CD4-positive, alpha-beta T cell treated with Interleukin-21 for 1 hour (primary cell): Measurements from ENCODE around the gene PCSK5.
"Not testable (repeated sequence)": the region's sequence is repeated elsewhere in the genome, so short reads cannot be mapped to it uniquely, and the experiment has no call there.

Source experiments
- DNase-seq: peaks from one replicate; pipeline ENCODE4 v3.0.0-alpha.2; 2020

Gene PCSK5

GRCh38 chr9:75890472-75891276, at the start of gene PCSK5:
Gene PCSK5, plus strand, starts transcription at chr9:75890673. Its CDS starts 509 bp downstream, at chr9:75891182.
- peak; percentile 85 for DNase-seq

GRCh38 chr9:75844321-75844720, 46.2 kb upstream of the PCSK5 start:
- no peak for DNase-seq

DNA sequence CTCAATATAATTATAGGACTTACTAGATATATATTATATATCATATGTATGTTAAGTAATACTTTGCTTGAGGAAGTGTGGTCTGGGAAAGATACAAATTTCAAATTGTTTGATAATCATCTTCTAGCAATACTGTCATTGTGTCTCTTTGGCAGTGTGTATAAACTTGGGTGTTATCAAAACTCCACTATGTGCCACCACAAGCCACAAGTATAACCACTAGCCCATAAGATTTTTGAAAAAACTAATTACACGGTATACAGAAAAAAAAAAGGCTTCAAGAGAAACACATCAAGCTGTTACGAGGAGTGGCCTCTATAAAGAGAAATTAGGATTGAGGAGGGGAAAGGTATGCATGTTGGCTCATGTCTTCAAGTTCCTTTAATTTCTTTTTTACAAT, 44.7 kb upstream of the PCSK5 start:
- DNase-seq: no peak

- no peak for DNase-seq
Measured at GRCh38 chr9:75847085-75847484, 43.4 kb upstream of the PCSK5 start.

- no peak for DNase-seq
Measured at GRCh38 chr9:75850459-75851200, 39.8 kb upstream of the PCSK5 start.

GRCh38 chr9:75851917-75852316, 38.6 kb upstream of the PCSK5 start:
- no peak for DNase-seq

DNA sequence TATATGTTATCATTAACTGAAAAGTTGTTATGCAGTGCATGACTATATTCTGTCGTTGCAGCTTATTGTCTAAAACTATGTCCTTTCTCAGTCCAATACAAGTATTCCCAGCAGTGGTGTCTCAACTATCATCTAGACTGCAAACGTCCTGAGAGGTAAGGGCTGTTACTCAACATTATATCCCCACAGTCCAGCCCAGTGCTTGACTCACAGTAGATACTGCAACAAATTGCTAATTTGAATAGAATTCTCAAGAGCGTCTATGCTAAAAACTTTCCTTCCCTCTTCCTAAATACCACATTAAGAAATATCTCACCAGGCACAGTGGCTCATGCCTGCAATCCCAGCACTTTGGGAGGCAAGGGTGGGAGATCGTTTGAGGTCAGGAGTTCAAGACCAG, 37.7 kb upstream of the PCSK5 start:
- no peak for DNase-seq

DNA sequence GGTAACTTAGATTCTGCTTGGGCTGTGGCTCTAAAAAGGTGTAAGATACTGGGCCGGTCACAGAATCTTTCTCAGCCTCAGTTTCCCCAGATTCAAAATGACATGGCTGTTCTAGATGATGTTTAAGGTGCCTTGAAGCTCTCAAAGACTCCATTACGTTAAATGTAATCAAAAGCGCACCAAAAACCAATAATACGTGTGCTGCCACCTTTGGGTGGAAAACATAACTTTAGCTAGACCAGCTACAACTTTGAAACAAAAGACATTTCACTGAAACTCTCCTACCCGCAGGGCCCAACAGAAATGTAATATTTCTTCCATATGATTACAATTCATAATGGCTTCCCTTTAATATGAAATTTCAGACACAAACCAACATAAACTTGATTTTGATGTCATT, 35.0 kb upstream of the PCSK5 start:
- no peak for DNase-seq

GRCh38 chr9:75858497-75859092, 31.9 kb upstream of the PCSK5 start:
- DNase-seq: no peak

DNA sequence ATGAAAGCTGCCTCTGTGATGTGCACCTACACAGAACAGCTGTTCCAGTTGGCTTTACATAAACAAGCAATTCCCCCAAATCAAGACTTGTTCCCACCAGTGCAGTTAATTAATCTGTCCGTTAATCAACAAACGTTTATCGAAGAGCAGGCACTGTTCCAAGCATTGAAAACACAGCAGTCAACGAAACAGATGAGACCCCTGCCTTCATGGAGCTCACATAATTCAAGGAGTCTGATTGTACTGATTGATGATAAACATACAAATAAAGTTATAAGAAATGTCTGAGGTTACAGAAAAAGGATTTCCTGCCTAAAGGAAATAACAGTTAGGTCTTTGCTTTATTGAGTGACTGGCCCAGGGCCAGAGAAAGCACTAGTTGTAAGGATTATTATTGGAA, 26.2 kb upstream of the PCSK5 start:
- no peak for DNase-seq

GRCh38 chr9:75866273-75866871, 24.1 kb upstream of the PCSK5 start:
- peak; percentile 52 for DNase-seq

GRCh38 chr9:75868526-75868925, 21.9 kb upstream of the PCSK5 start:
- not testable (repeated sequence) for DNase-seq

DNA sequence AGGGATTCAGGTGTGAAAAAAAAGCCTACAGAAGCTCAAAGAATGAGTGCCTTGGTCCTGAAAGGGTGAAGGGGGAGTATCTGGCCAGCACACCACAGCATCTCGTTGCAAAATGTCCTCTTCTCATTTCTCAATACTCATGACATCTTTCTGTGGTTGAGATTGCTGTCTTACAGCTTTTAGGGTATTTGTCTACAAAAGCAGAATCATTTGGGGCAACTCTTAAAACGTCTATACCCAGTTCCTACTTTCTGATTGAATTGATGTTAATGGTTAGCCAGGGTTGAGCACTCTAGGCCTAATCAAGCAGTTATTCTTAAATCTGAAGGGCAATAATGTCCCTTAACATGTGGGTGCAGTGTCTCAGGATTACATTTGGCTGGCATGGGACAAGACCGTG, 21.2 kb upstream of the PCSK5 start:
- DNase-seq: no peak

GRCh38 chr9:75870450-75870849, 20.0 kb upstream of the PCSK5 start:
- DNase-seq: peak; percentile 12

GRCh38 chr9:75871624-75872023, 18.8 kb upstream of the PCSK5 start:
- no peak for DNase-seq

GRCh38 chr9:75873712-75874111, 16.8 kb upstream of the PCSK5 start:
- no peak for DNase-seq

DNA sequence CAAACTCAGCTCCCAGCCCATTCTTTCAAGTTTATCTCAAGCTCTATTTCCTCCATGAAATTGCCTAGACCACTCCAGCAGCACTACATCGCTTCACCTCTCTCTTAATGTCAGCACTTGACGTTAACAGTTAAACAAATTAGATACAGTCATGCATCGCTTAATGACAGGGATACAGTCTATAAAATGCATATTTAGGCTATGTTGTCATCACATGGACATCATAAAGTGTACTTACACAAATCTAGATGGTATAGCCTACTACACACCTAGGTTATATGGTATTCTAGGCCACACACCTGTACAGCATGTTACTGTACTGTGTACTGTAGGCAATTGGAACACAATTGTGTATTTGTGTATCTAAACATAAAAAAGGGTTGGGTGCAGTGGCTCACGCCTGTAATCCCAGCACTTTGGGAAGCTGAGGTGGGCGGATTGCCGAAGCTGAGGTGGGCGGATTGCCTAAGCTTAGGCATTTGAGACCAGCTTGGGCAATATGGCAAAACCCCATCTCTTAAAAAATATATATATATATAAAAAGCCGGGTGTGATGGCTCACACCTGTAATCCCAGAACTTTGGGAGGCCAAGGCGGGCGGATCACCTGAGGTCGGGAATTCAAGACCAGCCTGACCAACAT, 13.4 kb upstream of the PCSK5 start:
- no peak for DNase-seq

DNA sequence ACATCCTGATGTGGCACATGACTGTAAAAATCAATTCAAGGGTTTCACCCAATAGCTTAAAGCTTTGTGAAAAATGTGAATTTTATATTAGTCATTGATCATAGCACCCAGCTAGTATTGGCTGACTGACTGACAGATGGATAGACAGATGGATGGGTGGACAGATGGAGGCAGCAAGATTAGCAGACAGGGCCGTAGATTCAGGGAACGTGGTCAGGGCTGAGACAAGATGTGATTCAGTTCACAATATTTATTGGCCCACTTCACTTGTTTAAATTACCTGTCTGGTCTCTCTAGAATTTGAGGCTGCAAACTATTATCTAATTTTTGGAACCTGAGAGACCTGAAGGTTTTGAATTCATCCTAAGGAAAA, 12.0 kb upstream of the PCSK5 start:
- no peak for DNase-seq

DNA sequence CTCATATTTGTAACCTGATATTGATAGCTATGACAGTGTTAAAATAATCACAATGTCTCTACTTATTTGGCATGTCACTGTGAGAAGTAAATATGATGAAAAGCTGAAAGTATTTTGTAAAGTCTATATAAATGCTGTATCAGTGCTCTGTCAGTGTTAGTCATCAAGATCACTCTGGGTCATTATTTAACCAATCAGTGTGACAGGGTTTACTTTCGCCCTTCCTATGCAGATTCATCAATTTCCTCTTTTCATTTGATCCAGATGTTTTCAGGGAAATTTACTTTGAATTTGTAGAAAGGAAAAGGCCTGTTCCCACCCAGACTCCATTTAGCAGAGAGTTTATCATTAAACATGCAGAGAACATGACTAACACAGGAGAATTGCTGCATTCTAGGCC, 9.9 kb upstream of the PCSK5 start:
- no peak for DNase-seq

- DNase-seq: no peak
Measured at GRCh38 chr9:75881761-75882160, 8.7 kb upstream of the PCSK5 start.

DNA sequence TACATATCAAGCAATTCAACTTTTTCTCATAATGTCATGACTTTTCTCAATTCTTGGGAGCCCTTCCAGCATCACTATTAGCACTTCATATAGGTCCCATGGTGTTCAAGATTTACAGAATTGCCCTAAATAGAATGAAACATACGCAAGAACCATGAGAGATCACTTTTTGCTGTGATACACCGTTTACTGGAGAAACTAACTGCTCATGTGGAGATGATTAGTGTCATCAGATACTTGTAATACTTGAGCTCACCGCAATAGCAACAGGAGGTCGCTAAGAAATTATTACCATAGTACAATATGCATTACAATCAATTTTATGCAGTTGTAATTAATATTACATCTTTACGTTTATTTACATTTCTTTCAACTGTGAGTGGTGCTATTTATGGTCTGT, 4.8 kb upstream of the PCSK5 start:
- no peak for DNase-seq

DNA sequence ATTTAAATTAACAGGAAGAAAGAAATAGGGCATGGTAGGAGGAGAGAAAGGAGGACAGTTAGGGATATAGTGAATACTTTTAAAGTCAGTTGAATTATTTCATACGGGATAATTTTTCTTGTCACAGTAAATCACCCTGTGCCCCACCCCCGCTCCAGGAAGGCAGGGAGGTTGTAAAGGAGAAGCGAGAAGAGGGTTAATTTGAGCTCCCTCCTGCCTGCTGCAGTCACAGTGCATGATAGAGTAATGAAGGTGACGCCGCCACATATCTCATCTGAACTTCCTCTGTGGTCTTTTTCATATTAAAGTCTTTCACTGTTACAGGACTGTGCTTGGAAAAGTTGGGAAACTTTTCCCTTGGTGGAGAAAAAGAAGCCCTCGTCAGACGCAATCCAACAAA, 896 bp upstream of the PCSK5 start:
- DNase-seq: peak; percentile 10

DNA sequence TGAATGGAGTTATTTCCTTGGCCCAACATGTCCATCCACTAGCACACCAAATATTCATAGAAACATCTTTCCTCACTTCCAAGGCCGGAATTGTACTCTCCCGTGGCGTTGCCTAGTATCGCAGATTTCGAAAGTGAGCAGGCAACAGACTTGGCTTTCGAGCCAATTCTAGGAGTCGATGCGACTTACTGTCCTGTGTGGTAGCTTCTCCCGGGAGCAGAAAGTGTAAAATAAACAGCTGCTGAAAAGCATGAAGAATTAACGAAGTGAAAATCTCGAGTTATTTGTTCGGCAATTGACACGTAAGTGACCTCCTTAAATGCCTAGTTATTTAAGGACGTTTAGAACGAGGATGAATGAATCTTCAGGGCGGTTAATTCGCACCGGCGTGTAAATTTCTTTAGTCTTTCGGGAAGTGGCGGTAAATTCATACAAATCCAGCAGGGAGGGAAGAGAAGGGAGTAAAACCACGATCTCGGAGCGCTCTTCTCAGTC, 449 bp upstream of the PCSK5 start:
- no peak for DNase-seq
